PC-9 (cell line): ENCODE measurements around the gene TSHZ3. TPM values are rescaled to one million over a fixed set of nuclear protein-coding genes. Genes with fewer than 3 reads are reported as not detected.

Experiments used
- BruUV-seq: library from RNA; stranded (reverse); fragments of 400-500 nt; replicated peaks from 2 replicates; lab custom pipeline; 2021; lab: Mats Ljungman, UMichigan
- CTCF ChIA-PET: fragments of 300-600 bp; sonication (Branson Sonifier 250); formaldehyde crosslinking; loops from one replicate; lab custom pipeline; 2022; ENCODE audit warnings: antibody characterized with exemption; lab: Charles Lee
- POLR2A ChIA-PET: fragments of 300-600 bp; sonication (Branson Sonifier 250); formaldehyde crosslinking; loops from one replicate; lab custom pipeline; 2022; ENCODE audit warnings: antibody characterized with exemption; ENCODE audit not compliant: unreplicated experiment; lab: Charles Lee
- DNase-seq, 2 experiments: peaks; one replicate each; pipeline versions ENCODE4 v3.0.0 to v3.0.0-alpha.2; 2015 to 2022; ENCODE audit warnings: mixed read lengths in 1 of 2
- H2AFZ ChIP-seq: fragments of 200-600 bp; sonication (generic); 2 replicates; pipeline ENCODE4 v1.8.1; 2017; ENCODE audit warnings: antibody characterized with exemption
- H3F3A ChIP-seq: fragments of 200-600 bp; sonication (generic); 2 replicates; pipeline ENCODE4 v1.8.1; 2017; ENCODE audit warnings: antibody characterized with exemption, mild to moderate bottlenecking, low read depth; ENCODE audit not compliant: insufficient read depth
- H3K27ac ChIP-seq: fragments of 200-600 bp; sonication (generic); 2 replicates; pipeline ENCODE4 v1.6.1; 2016; ENCODE audit warnings: mixed run types
- H3K27me3 ChIP-seq: fragments of 200-600 bp; sonication (generic); 2 replicates; pipeline ENCODE4 v1.6.1; 2016; ENCODE audit warnings: low read depth, mixed run types; ENCODE audit not compliant: insufficient read depth
- H3K36me3 ChIP-seq: fragments of 200-600 bp; sonication (generic); 2 replicates; pipeline ENCODE4 v1.6.1; 2016; ENCODE audit warnings: low read depth, mixed run types
- H3K4me1 ChIP-seq: fragments of 200-600 bp; sonication (generic); replicated peaks from 2 replicates; pipeline ENCODE4 v1.6.1; 2016; ENCODE audit warnings: mixed run types; ENCODE audit not compliant: insufficient read depth
- H3K4me2 ChIP-seq: fragments of 200-600 bp; sonication (generic); 2 replicates; pipeline ENCODE4 v1.6.1; 2017; ENCODE audit warnings: mixed run types
- H3K4me3 ChIP-seq: fragments of 200-600 bp; sonication (generic); 2 replicates; pipeline ENCODE4 v1.6.1; 2016; ENCODE audit warnings: mixed run types
- H3K79me2 ChIP-seq: fragments of 200-600 bp; sonication (generic); 2 replicates; pipeline ENCODE4 v1.6.1; 2017; ENCODE audit warnings: low read depth, mixed run types
- H3K9me2 ChIP-seq: fragments of 200-600 bp; sonication (generic); 2 replicates; pipeline ENCODE4 v1.8.1; 2017; ENCODE audit warnings: mild to moderate bottlenecking; ENCODE audit not compliant: insufficient read depth
- H3K9me3 ChIP-seq: fragments of 200-600 bp; sonication (generic); 2 replicates; pipeline ENCODE4 v1.8.1; 2016; ENCODE audit warnings: low read depth; ENCODE audit not compliant: insufficient read depth
- H4K20me1 ChIP-seq: fragments of 200-600 bp; sonication (generic); 2 replicates; pipeline ENCODE4 v1.8.1; 2017; ENCODE audit not compliant: insufficient read depth
- CTCF ChIP-seq: fragments of 200-600 bp; sonication (generic); conservative IDR thresholded peaks from 2 replicates; pipeline ENCODE4 v1.6.1; 2017; ENCODE audit warnings: mixed run types, antibody characterized with exemption, mild to moderate bottlenecking, moderate library complexity
- EZH2 ChIP-seq: fragments of 200-600 bp; sonication (generic); IDR thresholded peaks from 2 replicates; pipeline ENCODE4 v1.8.0; 2017; ENCODE audit warnings: antibody characterized with exemption, low read depth
- intact Hi-C: fragments of 100-400 bp; cut with micrococcal nuclease; formaldehyde crosslinking; loops from one replicate; pipeline ENCODE4 v1.10.0; 2022; ENCODE audit not compliant: unreplicated experiment
- total RNA-seq: library from RNA; stranded (reverse); gene quantifications from 2 replicates; pipeline ENCODE4 v1.2.3, GENCODE V29; 2021

The TSHZ3 gene
- total RNA-seq, 1 experiment from 2014 or later: not detected

GRCh38 chr19:31277516-31277915, 71.7 kb downstream of the TSHZ3 start:
- no peaks in the 10 kb centered on the region for H3F3A ChIP-seq
- H3K4me3 ChIP-seq: no peak overlapping the region
- no peak for DNase-seq
- H4K20me1 ChIP-seq: no peaks in the 10 kb centered on the region
- H3K27ac ChIP-seq: no peak overlapping the region
- no peaks in the 10 kb centered on the region for H3K9me3 ChIP-seq
- ChIA-PET POLR2A (no interaction called here), CTCF (no interaction called here)
- H3K79me2 ChIP-seq: no peaks in the 10 kb centered on the region
- no peaks in the 10 kb centered on the region for H3K36me3 ChIP-seq
- H3K9me2 ChIP-seq: no peaks in the 10 kb centered on the region
- intact Hi-C loops: no loop called here
- H3K4me2 ChIP-seq: no peak overlapping the region
- peaks cover 92% of the 10 kb centered on the region for H3K27me3 ChIP-seq
- no peaks in the 10 kb centered on the region for H3K4me1 ChIP-seq
- BruUV-seq: no TSS peak
- TF ChIP-seq CTCF (no peak), EZH2 (no peak)
- H2AFZ ChIP-seq: no peak overlapping the region

GRCh38 chr19:31276831-31277230, 72.4 kb downstream of the TSHZ3 start:
- Histone ChIP-seq H3F3A (no peaks in the 10 kb centered on the region), H3K79me2 (no peaks in the 10 kb centered on the region), H3K4me3 (no peak overlapping the region), H2AFZ (no peak overlapping the region), H3K4me1 (no peaks in the 10 kb centered on the region), H3K9me3 (no peaks in the 10 kb centered on the region), H3K27ac (no peak overlapping the region), H4K20me1 (no peaks in the 10 kb centered on the region), H3K9me2 (no peaks in the 10 kb centered on the region), H3K27me3 (peaks cover 94% of the 10 kb centered on the region), H3K4me2 (no peak overlapping the region), H3K36me3 (no peaks in the 10 kb centered on the region)
- ChIA-PET POLR2A (no interaction called here), CTCF (no interaction called here)
- intact Hi-C loops: no loop called here
- no peak for TF ChIP-seq CTCF
- TF ChIP-seq EZH2: no peak
- BruUV-seq: no TSS peak
- no peak for DNase-seq

GRCh38 chr19:31275068-31275334, 74.2 kb downstream of the TSHZ3 start:
- Histone ChIP-seq H3K4me3 (no peak overlapping the region), H3K36me3 (no peaks in the 10 kb centered on the region), H3K27ac (no peak overlapping the region), H3K9me2 (no peaks in the 10 kb centered on the region), H3K79me2 (no peaks in the 10 kb centered on the region), H4K20me1 (no peaks in the 10 kb centered on the region), H3F3A (no peaks in the 10 kb centered on the region), H3K27me3 (peaks cover 97% of the 10 kb centered on the region), H3K9me3 (no peaks in the 10 kb centered on the region), H2AFZ (no peak overlapping the region), H3K4me1 (no peaks in the 10 kb centered on the region), H3K4me2 (no peak overlapping the region)
- CTCF ChIA-PET: no interaction called here
- intact Hi-C loops: no loop called here
- POLR2A ChIA-PET: no interaction called here
- no peak for DNase-seq
- no TSS peak for BruUV-seq
- TF ChIP-seq EZH2 (no peak), CTCF (no peak)
